Gastroesophageal sphincter (tissue), 3 donors: ENCODE measurements around the gene ANXA2.

Experiments used
- POLR2A ChIP-seq, 2 donors: fragments of 450-650 bp; IDR thresholded peaks; one replicate each; pipeline ENCODE4 v1.6.1; 2017; ENCODE audit warnings: antibody characterized with exemption in 2 of 2, mild to moderate bottlenecking in 2 of 2, moderate library complexity in 1 of 2
- TF ChIP-seq, protein P1 (sequence below), 4 experiments: fragments of 200-600 bp in 2 of 4; fragments of 450-650 bp in 2 of 4; sonication (generic) in 1 of 4; IDR thresholded peaks; one replicate each; pipeline ENCODE4 v1.5.1; 2017 to 2019; ENCODE audit warnings: antibody characterized with exemption in 4 of 4, mild to moderate bottlenecking in 2 of 4, moderate library complexity in 2 of 4

DNA sequence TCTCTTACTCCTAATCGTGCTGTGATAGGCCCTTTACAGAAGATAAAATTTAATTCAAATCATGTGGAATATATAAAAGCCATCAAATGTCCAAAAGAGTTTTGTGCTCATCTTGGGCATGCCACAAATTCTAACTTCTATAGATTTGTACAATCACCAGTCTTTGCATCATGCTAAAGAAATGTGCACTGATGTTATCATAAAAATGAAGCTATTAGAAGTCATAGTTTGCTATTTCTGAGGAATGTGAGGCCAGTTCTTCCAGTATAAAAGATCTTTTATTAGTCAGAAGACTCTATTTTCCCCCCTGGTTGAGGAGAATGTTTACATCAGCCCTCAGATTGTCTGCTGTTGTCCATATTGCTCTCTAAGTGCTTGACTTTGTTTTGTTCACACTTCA lies 2.1 kb upstream of the ANXA2 start:
- TF ChIP-seq POLR2A (IDR thresholded peaks at IDR 0.05) = no peak
- TF ChIP-seq, protein P1, sequence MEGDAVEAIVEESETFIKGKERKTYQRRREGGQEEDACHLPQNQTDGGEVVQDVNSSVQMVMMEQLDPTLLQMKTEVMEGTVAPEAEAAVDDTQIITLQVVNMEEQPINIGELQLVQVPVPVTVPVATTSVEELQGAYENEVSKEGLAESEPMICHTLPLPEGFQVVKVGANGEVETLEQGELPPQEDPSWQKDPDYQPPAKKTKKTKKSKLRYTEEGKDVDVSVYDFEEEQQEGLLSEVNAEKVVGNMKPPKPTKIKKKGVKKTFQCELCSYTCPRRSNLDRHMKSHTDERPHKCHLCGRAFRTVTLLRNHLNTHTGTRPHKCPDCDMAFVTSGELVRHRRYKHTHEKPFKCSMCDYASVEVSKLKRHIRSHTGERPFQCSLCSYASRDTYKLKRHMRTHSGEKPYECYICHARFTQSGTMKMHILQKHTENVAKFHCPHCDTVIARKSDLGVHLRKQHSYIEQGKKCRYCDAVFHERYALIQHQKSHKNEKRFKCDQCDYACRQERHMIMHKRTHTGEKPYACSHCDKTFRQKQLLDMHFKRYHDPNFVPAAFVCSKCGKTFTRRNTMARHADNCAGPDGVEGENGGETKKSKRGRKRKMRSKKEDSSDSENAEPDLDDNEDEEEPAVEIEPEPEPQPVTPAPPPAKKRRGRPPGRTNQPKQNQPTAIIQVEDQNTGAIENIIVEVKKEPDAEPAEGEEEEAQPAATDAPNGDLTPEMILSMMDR (IDR thresholded peaks at IDR 0.05) = no peak
